Nephron progenitor cell (in vitro differentiated cells): ENCODE data around the gene LRFN2.

Experiments used
- DNase-seq: peaks from one replicate; pipeline ENCODE4 v3.0.0; 2021
- H3K27ac Mint-ChIP-seq: 2 replicates; pipeline ENCODE4 v1.8.0; 2021; ENCODE audit warnings: mild to moderate bottlenecking, moderate library complexity, mixed read lengths
- H3K27me3 Mint-ChIP-seq: 2 replicates; pipeline ENCODE4 v1.8.0; 2021; ENCODE audit warnings: mild to moderate bottlenecking, low read depth, mixed read lengths; ENCODE audit not compliant: poor library complexity
- H3K36me3 Mint-ChIP-seq: 2 replicates; pipeline ENCODE4 v1.8.0; 2021; ENCODE audit warnings: low read depth, mixed read lengths
- H3K4me1 Mint-ChIP-seq: 2 replicates; pipeline ENCODE4 v1.8.0; 2021; ENCODE audit warnings: mixed read lengths
- H3K4me3 Mint-ChIP-seq: 2 replicates; pipeline ENCODE4 v1.8.0; 2021; ENCODE audit warnings: mild to moderate bottlenecking, moderate library complexity, mixed read lengths
- H3K9me3 Mint-ChIP-seq: 2 replicates; pipeline ENCODE4 v1.8.0; 2021; ENCODE audit warnings: mild to moderate bottlenecking, moderate library complexity, mixed read lengths
- TF ChIP-seq, protein P1 (sequence below): fragments of 200-600 bp; sonication (generic); IDR thresholded peaks from 2 replicates; pipeline ENCODE4 v1.5.0; 2021; ENCODE audit warnings: antibody characterized with exemption

The LRFN2 gene

DNA sequence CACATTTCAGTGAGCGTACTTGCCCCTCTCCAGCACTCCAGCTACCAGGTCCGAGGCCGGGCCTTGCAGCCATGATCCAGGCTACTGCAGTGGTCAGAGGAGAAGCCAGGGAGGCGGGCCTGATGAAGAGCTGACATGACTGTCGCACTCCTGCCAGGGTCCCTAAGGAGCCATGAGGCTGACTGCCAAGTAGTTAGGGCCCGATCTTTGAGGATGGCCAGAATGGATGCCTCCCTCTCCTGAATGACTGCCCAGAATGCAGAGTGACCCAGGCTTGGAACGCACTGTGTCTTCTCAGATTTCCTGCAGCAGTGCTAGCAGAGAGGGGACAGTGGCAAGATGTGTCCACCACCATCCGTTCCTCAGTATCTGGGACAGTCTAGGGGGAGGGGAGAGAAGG is 24.7 kb upstream of the LRFN2 start:
- Mint-ChIP-seq H3K27me3 (peaks cover 52% of the 10 kb centered on the region), H3K27ac (no peak overlapping the region), H3K9me3 (peaks cover 4% of the 10 kb centered on the region), H3K4me1 (no peaks in the 10 kb centered on the region), H3K4me3 (no peak overlapping the region), H3K36me3 (no peaks in the 10 kb centered on the region)
- DNase-seq: no peak
- TF ChIP-seq, protein P1, sequence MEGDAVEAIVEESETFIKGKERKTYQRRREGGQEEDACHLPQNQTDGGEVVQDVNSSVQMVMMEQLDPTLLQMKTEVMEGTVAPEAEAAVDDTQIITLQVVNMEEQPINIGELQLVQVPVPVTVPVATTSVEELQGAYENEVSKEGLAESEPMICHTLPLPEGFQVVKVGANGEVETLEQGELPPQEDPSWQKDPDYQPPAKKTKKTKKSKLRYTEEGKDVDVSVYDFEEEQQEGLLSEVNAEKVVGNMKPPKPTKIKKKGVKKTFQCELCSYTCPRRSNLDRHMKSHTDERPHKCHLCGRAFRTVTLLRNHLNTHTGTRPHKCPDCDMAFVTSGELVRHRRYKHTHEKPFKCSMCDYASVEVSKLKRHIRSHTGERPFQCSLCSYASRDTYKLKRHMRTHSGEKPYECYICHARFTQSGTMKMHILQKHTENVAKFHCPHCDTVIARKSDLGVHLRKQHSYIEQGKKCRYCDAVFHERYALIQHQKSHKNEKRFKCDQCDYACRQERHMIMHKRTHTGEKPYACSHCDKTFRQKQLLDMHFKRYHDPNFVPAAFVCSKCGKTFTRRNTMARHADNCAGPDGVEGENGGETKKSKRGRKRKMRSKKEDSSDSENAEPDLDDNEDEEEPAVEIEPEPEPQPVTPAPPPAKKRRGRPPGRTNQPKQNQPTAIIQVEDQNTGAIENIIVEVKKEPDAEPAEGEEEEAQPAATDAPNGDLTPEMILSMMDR: no peak

- TF ChIP-seq, protein P1: no peak
- H3K27me3 Mint-ChIP-seq: peaks cover 54% of the 10 kb centered on the region
- no peaks in the 10 kb centered on the region for H3K4me1 Mint-ChIP-seq
- H3K9me3 Mint-ChIP-seq: no peaks in the 10 kb centered on the region
- H3K36me3 Mint-ChIP-seq: no peaks in the 10 kb centered on the region
- no peak for DNase-seq
- no peak overlapping the region for H3K4me3 Mint-ChIP-seq
- no peak overlapping the region for H3K27ac Mint-ChIP-seq
These were observed 24.3 kb upstream of the LRFN2 start for GRCh38 chr6:40611434-40611833.

- H3K9me3 Mint-ChIP-seq: no peaks in the 10 kb centered on the region
- TF ChIP-seq, protein P1: no peak
- no peaks in the 10 kb centered on the region for H3K36me3 Mint-ChIP-seq
- DNase-seq: no peak
- H3K27ac Mint-ChIP-seq: no peak overlapping the region
- H3K4me3 Mint-ChIP-seq: no peak overlapping the region
- H3K4me1 Mint-ChIP-seq: no peaks in the 10 kb centered on the region
- peaks cover 52% of the 10 kb centered on the region for H3K27me3 Mint-ChIP-seq
These were observed 23.1 kb upstream of the LRFN2 start for GRCh38 chr6:40610229-40610628.

DNA sequence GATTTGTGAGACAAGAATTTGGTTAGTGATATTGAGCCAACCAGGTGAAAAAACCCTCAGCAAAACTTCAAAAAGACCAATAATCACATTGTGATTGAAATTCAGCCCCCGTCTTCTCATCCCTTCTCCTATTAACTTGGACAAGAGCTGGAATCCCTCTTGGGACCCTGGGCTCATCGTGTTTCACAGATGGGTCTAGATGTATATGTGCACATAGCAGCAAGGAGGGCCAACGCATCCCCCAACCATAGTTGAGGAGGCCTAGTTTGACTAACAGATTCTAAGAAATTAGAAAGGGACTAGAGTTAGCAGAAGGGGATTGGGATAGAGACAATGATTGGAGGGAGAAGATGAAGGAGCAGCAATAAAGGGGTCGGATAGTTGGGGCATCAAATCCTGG is 19.8 kb upstream of the LRFN2 start:
- DNase-seq: no peak
- no peaks in the 10 kb centered on the region for H3K9me3 Mint-ChIP-seq
- H3K36me3 Mint-ChIP-seq: no peaks in the 10 kb centered on the region
- H3K4me3 Mint-ChIP-seq: no peak overlapping the region
- TF ChIP-seq, protein P1: no peak
- H3K4me1 Mint-ChIP-seq: no peaks in the 10 kb centered on the region
- no peak overlapping the region for H3K27ac Mint-ChIP-seq
- peaks cover 54% of the 10 kb centered on the region for H3K27me3 Mint-ChIP-seq

DNA sequence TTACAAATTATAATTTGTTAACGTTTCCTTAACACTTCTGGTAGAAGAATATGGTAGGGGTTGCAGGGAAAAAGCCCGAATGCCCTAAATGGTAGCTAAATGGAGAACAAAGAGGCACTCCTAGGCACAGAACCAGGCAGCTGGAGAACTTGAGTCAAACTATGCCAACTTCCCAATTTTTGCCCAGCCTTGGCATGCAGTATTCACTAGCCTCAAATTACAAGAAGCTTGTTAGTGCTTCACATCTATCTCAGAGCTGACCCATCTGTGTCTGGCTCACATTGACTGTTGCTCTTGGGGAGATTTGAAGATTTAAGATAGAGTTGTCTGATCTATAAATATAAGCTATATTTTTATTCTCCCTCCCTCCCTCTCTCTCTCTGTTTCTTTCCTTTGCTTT is 19.4 kb upstream of the LRFN2 start:
- TF ChIP-seq, protein P1: no peak
- Mint-ChIP-seq H3K36me3 (no peaks in the 10 kb centered on the region), H3K27ac (no peak overlapping the region), H3K9me3 (no peaks in the 10 kb centered on the region), H3K4me1 (no peaks in the 10 kb centered on the region), H3K27me3 (peaks cover 56% of the 10 kb centered on the region), H3K4me3 (no peak overlapping the region)
- DNase-seq: no peak

DNA sequence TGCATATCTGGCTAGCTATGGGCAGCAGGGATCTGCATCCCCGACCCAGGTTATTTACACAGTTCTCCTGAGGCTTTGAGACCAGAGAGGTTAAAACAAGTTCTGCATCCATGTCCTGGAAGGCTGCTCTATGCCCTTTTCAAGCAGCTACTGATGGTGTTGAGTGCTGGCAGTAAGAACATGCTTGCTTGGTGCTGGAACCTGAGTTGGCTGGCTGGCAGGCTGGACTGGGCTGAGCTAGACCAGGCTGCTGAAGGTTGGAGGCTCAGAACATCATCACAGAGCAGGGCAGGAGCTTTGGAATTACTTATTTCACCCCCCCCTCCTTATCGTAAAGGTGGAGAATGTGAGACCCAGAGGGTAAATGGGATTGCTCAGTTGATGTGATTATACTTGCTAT is 16.9 kb upstream of the LRFN2 start:
- peaks cover 47% of the 10 kb centered on the region for H3K27me3 Mint-ChIP-seq
- H3K27ac Mint-ChIP-seq: no peak overlapping the region
- no peak for DNase-seq
- TF ChIP-seq, protein P1: no peak
- no peaks in the 10 kb centered on the region for H3K36me3 Mint-ChIP-seq
- no peaks in the 10 kb centered on the region for H3K9me3 Mint-ChIP-seq
- H3K4me1 Mint-ChIP-seq: peaks cover 9% of the 10 kb centered on the region
- no peak overlapping the region for H3K4me3 Mint-ChIP-seq
